ENCODE measurements around the gene SLC12A6. TPM values are rescaled to one million over a fixed set of nuclear protein-coding genes. Genes with fewer than 3 reads are reported as not detected.
"Not testable (repeated sequence)": the region's sequence is repeated elsewhere in the genome, so short reads cannot be mapped to it uniquely, and the experiment has no call there.

Gene SLC12A6
- total and polyA plus RNA-seq, 8 donors: 1.4 to 63.6 (median 13.1) TPM

- intact Hi-C loops (cut with DNase I; ENCODE audit: low total_unique reads): no loop called here
- Histone ChIP-seq H3K36me3 (peaks cover 0 to 24% (median 11%) of the 10 kb centered on the region in 4 donors), H3K9me3 (no peaks in the 10 kb centered on the region), H3K4me3 (no peak overlapping the region), H3K4me1 (peaks cover 4 to 18% (median 11%) of the 10 kb centered on the region in 4 donors), H3K27ac (no peak overlapping the region), H3K27me3 (no peaks in the 10 kb centered on the region)
- TF ChIP-seq EP300 (IDR thresholded peaks at IDR 0.05) (no peak), CTCF (IDR thresholded peaks at IDR 0.05) (no peak), POLR2AphosphoS5 (IDR thresholded peaks at IDR 0.05) (no peak), POLR2A (IDR thresholded peaks at IDR 0.05) (no peak)
- DNase-seq: no peak
- WGBS, 5 donors: 89 to 100% (median 94%) methylated on average over 1 of the region's 1 CpG
Observed at GRCh38 chr15:34203936-34204335, 133.6 kb downstream of the SLC12A6 start.

GRCh38 chr15:34203305-34203704 lies 134.3 kb downstream of the SLC12A6 start:
- peaks cover 0 to 15% (median 5%) of the 10 kb centered on the region in 4 donors for H3K4me1 ChIP-seq
- no peak overlapping the region for H3K4me3 ChIP-seq
- H3K27me3 ChIP-seq: no peaks in the 10 kb centered on the region
- no peaks in the 10 kb centered on the region for H3K9me3 ChIP-seq
- peaks cover 0 to 25% (median 11%) of the 10 kb centered on the region in 4 donors for H3K36me3 ChIP-seq
- no peak for DNase-seq
- intact Hi-C loops (cut with DNase I; ENCODE audit: low total_unique reads): no loop called here
- WGBS, 5 donors: 83 to 94% (median 88%) methylated on average over 1 of the region's 1 CpG
- TF ChIP-seq POLR2A (IDR thresholded peaks at IDR 0.05) (no peak), EP300 (IDR thresholded peaks at IDR 0.05) (no peak), POLR2AphosphoS5 (IDR thresholded peaks at IDR 0.05) (no peak)
- H3K27ac ChIP-seq: no peak overlapping the region

GRCh38 chr15:34193272-34193671 lies 144.3 kb downstream of the SLC12A6 start:
- 82 to 97% (median 86%) methylated on average over 7 of the region's 7 CpGs for WGBS, 5 donors
- H3K4me3 ChIP-seq; H3K36me3 ChIP-seq; H3K27ac ChIP-seq; H3K27me3 ChIP-seq; H3K9me3 ChIP-seq; intact Hi-C loops (cut with DNase I; ENCODE audit: low total_unique reads); DNase-seq: not testable (repeated sequence)
- H3K4me1 ChIP-seq: peaks cover 0 to 19% (median 5%) of the 10 kb centered on the region in 4 donors

- 75 to 91% (median 86%) methylated on average over 5 of the region's 5 CpGs for WGBS, 5 donors
- intact Hi-C loops (cut with DNase I; ENCODE audit: low total_unique reads): no loop called here
Observed at GRCh38 chr15:34188711-34189110, 148.9 kb downstream of the SLC12A6 start.

GRCh38 chr15:34185666-34186065 lies 151.9 kb downstream of the SLC12A6 start:
- no peak for DNase-seq
- Histone ChIP-seq H3K4me1 (peaks cover 6 to 37% (median 13%) of the 10 kb centered on the region in 4 donors), H3K9me3 (no peaks in the 10 kb centered on the region), H3K27ac (no peak overlapping the region), H3K4me3 (no peak overlapping the region), H3K27me3 (no peaks in the 10 kb centered on the region), H3K36me3 (no peaks in the 10 kb centered on the region)
- intact Hi-C loops (cut with DNase I; ENCODE audit: low total_unique reads): no loop called here
- 71 to 92% (median 83%) methylated on average over 4 of the region's 4 CpGs for WGBS, 5 donors
- TF ChIP-seq POLR2AphosphoS5 (IDR thresholded peaks at IDR 0.05) (no peak), EP300 (IDR thresholded peaks at IDR 0.05) (no peak), POLR2A (IDR thresholded peaks at IDR 0.05) (no peak), CTCF (IDR thresholded peaks at IDR 0.05) (no peak)

More at GRCh38 chr15:34188711-34189110, 148.9 kb downstream of the SLC12A6 start:
- Histone ChIP-seq H3K4me1 (peaks cover 0 to 25% (median 5%) of the 10 kb centered on the region in 4 donors), H3K4me3 (no peak overlapping the region), H3K27me3 (no peaks in the 10 kb centered on the region), H3K27ac (no peak overlapping the region), H3K36me3 (no peaks in the 10 kb centered on the region), H3K9me3 (no peaks in the 10 kb centered on the region)
- no peak for DNase-seq
- TF ChIP-seq CTCF (IDR thresholded peaks at IDR 0.05): no peak

Data from stomach (tissue), 9 donors.